Tibial artery (tissue), 4 donors: ENCODE results near the gene NRXN2.
A peak's percentile ranks its signal among the peaks of the same experiment; 100 is the strongest.

Source experiments
- DNase-seq, 2 donors: peaks; one replicate each; pipeline ENCODE4 v3.0.0-alpha.2; 2019
- H3K27ac ChIP-seq, 2 donors: fragments of 200-600 bp; sonication (generic) in 1 of 2; 1 replicate in 1 of 2; 2 replicates in 1 of 2; pipeline ENCODE4 v1.5.1; 2018 to 2019; ENCODE audit warnings: mild to moderate bottlenecking in 1 of 2
- H3K27me3 ChIP-seq, 2 donors: fragments of 200-600 bp; sonication (generic) in 1 of 2; one replicate each; pipeline versions ENCODE4 v1.5.1 to v1.6.0; 2016 to 2019
- H3K36me3 ChIP-seq, 3 donors: fragments of 200-600 bp; sonication (generic) in 2 of 3; one replicate each; pipeline ENCODE4 v1.5.1; 2016 to 2019; ENCODE audit warnings: mild to moderate bottlenecking in 2 of 3
- H3K4me1 ChIP-seq, 4 donors: fragments of 200-600 bp; sonication (generic) in 2 of 4; 1 replicate in 3 of 4; 2 replicates in 1 of 4; pipeline ENCODE4 v1.5.1; 2016 to 2019
- H3K4me3 ChIP-seq, 2 donors: fragments of 200-600 bp; sonication (generic) in 1 of 2; 1 replicate in 1 of 2; 2 replicates in 1 of 2; pipeline ENCODE4 v1.5.1; 2018 to 2019; ENCODE audit warnings: mild to moderate bottlenecking in 2 of 2
- H3K9me3 ChIP-seq, 3 donors: fragments of 200-600 bp; sonication (generic) in 1 of 3; one replicate each; pipeline ENCODE4 v1.5.1; 2016 to 2019
- CTCF ChIP-seq, 2 experiments: fragments of 200-600 bp in 1 of 2; fragments of 450-650 bp in 1 of 2; IDR thresholded peaks; one replicate each; pipeline ENCODE4 v1.5.1; 2017 to 2019; ENCODE audit warnings: antibody characterized with exemption in 2 of 2, mild to moderate bottlenecking in 1 of 2, moderate library complexity in 1 of 2
- intact Hi-C: fragments of 100-400 bp; cut with DNase I; formaldehyde crosslinking; loops from one replicate; pipeline ENCODE4 v1.15.0; 2023; ENCODE audit warnings: low total_unique reads

The NRXN2 gene

GRCh38 chr11:64691543-64691942, 31.5 kb downstream of the NRXN2 start:
- DNase-seq, result no peak
- Histone ChIP-seq H3K4me3 (no peak overlapping the region), H3K4me1 (peaks cover 0 to 27% (median 21%) of the 10 kb centered on the region in 4 donors), H3K27ac (no peak overlapping the region), H3K9me3 (no peaks in the 10 kb centered on the region), H3K27me3 (peaks cover 0 to 27% of the 10 kb centered on the region in 2 donors), H3K36me3 (no peaks in the 10 kb centered on the region)
- intact Hi-C loops, result no loop called here
- no peak for TF ChIP-seq CTCF (IDR thresholded peaks at IDR 0.05)

GRCh38 chr11:64690235-64690634, 32.8 kb downstream of the NRXN2 start:
- no peak for DNase-seq
- Histone ChIP-seq H3K4me3 (no peak overlapping the region), H3K36me3 (no peaks in the 10 kb centered on the region), H3K27ac (no peak overlapping the region), H3K4me1 (peaks cover 0 to 30% (median 23%) of the 10 kb centered on the region in 4 donors), H3K9me3 (no peaks in the 10 kb centered on the region), H3K27me3 (peaks cover 0 to 26% of the 10 kb centered on the region in 2 donors)
- TF ChIP-seq CTCF (IDR thresholded peaks at IDR 0.05), result no peak
- intact Hi-C loops, result no loop called here

- peaks cover 0 to 30% (median 23%) of the 10 kb centered on the region in 4 donors for H3K4me1 ChIP-seq
- peak overlapping the region; percentile 44 to 50 for H3K4me3 ChIP-seq
- peak overlapping the region; percentile 71 to 89 for H3K27ac ChIP-seq
- intact Hi-C loops, result no loop called here
- peak; percentile 82 to 94 for DNase-seq
- peaks cover 0 to 9% of the 10 kb centered on the region in 2 donors for H3K27me3 ChIP-seq
- TF ChIP-seq CTCF (IDR thresholded peaks at IDR 0.05), result peak; percentile 93 to 95
- no peaks in the 10 kb centered on the region for H3K9me3 ChIP-seq
- H3K36me3 ChIP-seq, result no peaks in the 10 kb centered on the region
Observed at GRCh38 chr11:64688534-64688982, 34.4 kb downstream of the NRXN2 start.

GRCh38 chr11:64687643-64688533, 35.1 kb downstream of the NRXN2 start:
- Histone ChIP-seq H3K4me1 (peaks cover 0 to 30% (median 23%) of the 10 kb centered on the region in 4 donors), H3K9me3 (no peaks in the 10 kb centered on the region), H3K27me3 (peaks cover 0 to 4% of the 10 kb centered on the region in 2 donors), H3K4me3 (peak overlapping the region in 1 of 2 donors; percentile 50), H3K27ac (peak overlapping the region; percentile 71 to 89), H3K36me3 (no peaks in the 10 kb centered on the region)
- no peak for TF ChIP-seq CTCF (IDR thresholded peaks at IDR 0.05)
- DNase-seq, result peak; percentile 38 to 79
- intact Hi-C loops, result no loop called here

GRCh38 chr11:64687204-64687603, 35.8 kb downstream of the NRXN2 start:
- H3K27ac ChIP-seq, result peak overlapping the region; percentile 71 to 89
- TF ChIP-seq CTCF (IDR thresholded peaks at IDR 0.05), result peak in 1 of 2 experiments; percentile 27
- H3K4me1 ChIP-seq, result peaks cover 0 to 30% (median 23%) of the 10 kb centered on the region in 4 donors
- no peaks in the 10 kb centered on the region for H3K9me3 ChIP-seq
- intact Hi-C loops, result no loop called here
- no peaks in the 10 kb centered on the region for H3K36me3 ChIP-seq
- H3K4me3 ChIP-seq, result no peak overlapping the region
- peak; percentile 75 to 95 for DNase-seq
- no peaks in the 10 kb centered on the region for H3K27me3 ChIP-seq
